K562 (cell line): ENCODE results near the gene NPB. TPM values are rescaled to one million over a fixed set of nuclear protein-coding genes. Genes with fewer than 3 reads are reported as not detected.

Source experiments
- ATF2 ChIP-seq: sonication (generic); formaldehyde crosslinking; IDR thresholded peaks from 2 replicates; pipeline ENCODE4 v1.8.1; 2022; ENCODE audit warnings: missing genetic modification reagents
- CHD1 ChIP-seq: fragments of 200-600 bp; sonication (generic); IDR thresholded peaks from one replicate; pipeline ENCODE4 v1.6.1; 2012; ENCODE audit warnings: mild to moderate bottlenecking, moderate library complexity, low read length, inconsistent platforms
- CHD4 ChIP-seq: fragments of 200-600 bp; sonication (generic); IDR thresholded peaks from 3 replicates; pipeline ENCODE4 v1.6.1; 2012; ENCODE audit warnings: low read depth, mild to moderate bottlenecking, mixed read lengths, low read length, inconsistent platforms; ENCODE audit not compliant: insufficient read depth, insufficient replicate concordance, poor library complexity, severe bottlenecking
- COPS2 ChIP-seq: fragments of 450-650 bp; conservative IDR thresholded peaks from 2 replicates; pipeline ENCODE4 v1.6.1; 2016; ENCODE audit warnings: mild to moderate bottlenecking, moderate library complexity
- E2F1 ChIP-seq: sonication (generic); formaldehyde crosslinking; IDR thresholded peaks from 2 replicates; pipeline ENCODE4 v1.8.1; 2023; ENCODE audit warnings: mild to moderate bottlenecking, missing genetic modification reagents, moderate library complexity
- JUN ChIP-seq, 2 experiments: sonication (generic) in 1 of 2; formaldehyde crosslinking in 1 of 2; IDR thresholded peaks; 2 replicates each; pipeline versions ENCODE4 v1.6.1 to v1.8.0; 2012 to 2022; ENCODE audit warnings: borderline replicate concordance in 2 of 2, mild to moderate bottlenecking in 2 of 2, improper control_type of control experiment in 1 of 2, low read depth in 1 of 2, low read length in 1 of 2, missing genetic modification reagents in 1 of 2
- KLF10 ChIP-seq: fragments of 250-450 bp; sonication (Bioruptor Pico); IDR thresholded peaks from 2 replicates; pipeline ENCODE4 v1.6.1; 2021; ENCODE audit warnings: matching md5 sums
- MIER1 ChIP-seq: fragments of 450-650 bp; IDR thresholded peaks from 2 replicates; pipeline ENCODE4 v1.6.1; 2016; ENCODE audit warnings: antibody characterized with exemption, mild to moderate bottlenecking, low read depth
- NBN ChIP-seq: fragments of 450-650 bp; IDR thresholded peaks from 2 replicates; pipeline ENCODE4 v1.6.1; 2016; ENCODE audit warnings: low read depth, mild to moderate bottlenecking
- NCOA4 ChIP-seq: fragments of 450-650 bp; IDR thresholded peaks from 2 replicates; pipeline ENCODE4 v1.6.1; 2018; ENCODE audit warnings: mild to moderate bottlenecking; ENCODE audit not compliant: partially characterized antibody
- NFE2L1 ChIP-seq: fragments of 450-650 bp; IDR thresholded peaks from 2 replicates; pipeline ENCODE4 v1.6.1; 2016; ENCODE audit warnings: missing genetic modification characterization, low read depth, mild to moderate bottlenecking, missing compliant biosample characterization, moderate library complexity, borderline replicate concordance
- NRF1 ChIP-seq, 2 experiments: fragments of 450-650 bp; IDR thresholded peaks in 1 of 2; conservative IDR thresholded peaks in 1 of 2; 2 replicates each; pipeline ENCODE4 v1.6.1; 2014; ENCODE audit warnings: mild to moderate bottlenecking in 2 of 2
- POLR2G ChIP-seq: fragments of 200-400 bp; formaldehyde crosslinking; IDR thresholded peaks from 2 replicates; pipeline ENCODE4 v1.6.1; 2017; ENCODE audit warnings: low read depth, mild to moderate bottlenecking, antibody characterized with exemption, low read length, moderate library complexity
- RCOR1 ChIP-seq, 2 experiments: IDR thresholded peaks; 2 replicates each; pipeline ENCODE4 v1.6.1; 2012; ENCODE audit warnings: low read depth in 2 of 2, low read length in 2 of 2, borderline replicate concordance in 1 of 2, improper control_type of control experiment in 1 of 2
- SP1 ChIP-seq: sonication (generic); formaldehyde crosslinking; IDR thresholded peaks from 2 replicates; pipeline ENCODE4 v1.8.1; 2022; ENCODE audit warnings: mild to moderate bottlenecking, missing genetic modification reagents
- SRSF9 ChIP-seq: fragments of 200-400 bp; formaldehyde crosslinking; IDR thresholded peaks from 2 replicates; pipeline ENCODE4 v1.6.1; 2017; ENCODE audit warnings: low read depth, low read length, borderline replicate concordance
- STAT6 ChIP-seq: sonication (generic); formaldehyde crosslinking; IDR thresholded peaks from 2 replicates; pipeline ENCODE4 v1.8.1; 2023; ENCODE audit warnings: mild to moderate bottlenecking, missing genetic modification reagents
- TEAD2 ChIP-seq: fragments of 450-650 bp; IDR thresholded peaks from 2 replicates; pipeline ENCODE4 v1.6.1; 2016; ENCODE audit warnings: missing genetic modification characterization, control low read depth, missing compliant biosample characterization
- XRCC3 ChIP-seq: fragments of 450-650 bp; IDR thresholded peaks from 2 replicates; pipeline ENCODE4 v1.6.1; 2017; ENCODE audit warnings: mild to moderate bottlenecking, moderate library complexity
- ZBED1 ChIP-seq: IDR thresholded peaks from 2 replicates; pipeline ENCODE4 v1.6.1; 2014
- ZNF143 ChIP-seq: sonication (generic); formaldehyde crosslinking; IDR thresholded peaks from 2 replicates; pipeline ENCODE4 v1.9.0; 2022; ENCODE audit warnings: mild to moderate bottlenecking, missing genetic modification reagents
- ZNF561 ChIP-seq: fragments of 450-650 bp; formaldehyde crosslinking; conservative IDR thresholded peaks from 2 replicates; pipeline ENCODE4 v1.4.0; 2020; ENCODE audit warnings: mild to moderate bottlenecking, moderate library complexity
- ZNF76 ChIP-seq: fragments of 250-450 bp; sonication (Bioruptor Pico); IDR thresholded peaks from 2 replicates; pipeline ENCODE4 v1.4.0; 2020; ENCODE audit warnings: mild to moderate bottlenecking, moderate library complexity, borderline replicate concordance
- polyA plus RNA-seq, 8 experiments: library from polyadenylated mRNA; depleted of rRNA in 4 of 8; stranded (reverse) in 5 of 8; unstranded in 3 of 8; fragments of >200 nt; fragmentation: Nextera tagmentation in 2 of 8; fragmentation: Illumina TruSeq in 1 of 8; extraction: Ambion mirVana in 2 of 8; extraction: Trizol in 1 of 8; gene quantifications; 2 replicates each; pipeline versions ENCODE4 v1.2.1 to v1.2.3, GENCODE V29; 2011 to 2014; ENCODE audit warnings: inconsistent platforms in 1 of 8, missing spikeins in 1 of 8
- total RNA-seq, 7 experiments: library from RNA; depleted of rRNA in 6 of 7; stranded (reverse); fragments of >200 nt in 6 of 7; fragmentation: Illumina TruSeq in 2 of 7; extraction: Trizol in 2 of 7; gene quantifications; 2 replicates each; pipeline versions ENCODE4 v1.2.1 to v1.2.3, GENCODE V29; 2011 to 2021; ENCODE audit warnings: low replicate concordance in 1 of 7

Gene NPB
- total and polyA plus RNA-seq, 9 of the 15 experiments (the other 6 are each of a cell fraction or from before 2014, with no cell fraction given) = 0.03 to 0.61 (median 0.14) TPM; not detected in 2

GRCh38 chr17:81912441-81913309 lies 10.6 kb downstream of the NPB start (continued):
- no peak for TF ChIP-seq NFE2L1 (tag)
- no peak for TF ChIP-seq ZNF143
- peak; percentile 55; the same call in 1 of the 2 replicates for TF ChIP-seq POLR2G
- no peak for TF ChIP-seq ATF2 (CRISPR knock-in tag)
- TF ChIP-seq SP1 (CRISPR knock-in tag) = no peak
- no peak for TF ChIP-seq MIER1
- no peak for TF ChIP-seq COPS2
- no peak for TF ChIP-seq CHD4
- TF ChIP-seq ZNF76 = no peak
- TF ChIP-seq NBN = no peak
- TF ChIP-seq TEAD2 (tag) = no peak
- no peak for TF ChIP-seq KLF10
- no peak for TF ChIP-seq SRSF9
- no peak for TF ChIP-seq E2F1 (CRISPR knock-in tag)
- TF ChIP-seq ZNF561 (CRISPR knock-in tag) = no peak
- no peak for TF ChIP-seq CHD1
- TF ChIP-seq NRF1 (conservative IDR thresholded peaks at IDR 0.05 in 1 of 2, IDR thresholded peaks at IDR 0.05 in 1 of 2) = peak in 1 of 2 experiments; percentile 56; a peak in 3 of 4 replicates
- no peak for TF ChIP-seq XRCC3
- 0 out of 2 replicates have a peak, but pooled peaks have one; percentile 54 for TF ChIP-seq STAT6 (CRISPR knock-in tag)
- TF ChIP-seq NCOA4 = no peak
- TF ChIP-seq ZBED1 = no peak
- TF ChIP-seq RCOR1 (IDR thresholded peaks at IDR 0.05; ENCODE audit: borderline replicate concordance in 1 of 2, low read depth in 2 of 2, low read length in 2 of 2) = peak in 1 of 2 experiments; percentile 59; a peak in 1 of 4 replicates
- peak; percentile 93 for TF ChIP-seq JUN (IDR thresholded peaks at IDR 0.05; ENCODE audit: borderline replicate concordance, low read depth, low read length)
- no peak for TF ChIP-seq JUN (CRISPR knock-in tag; IDR thresholded peaks at IDR 0.05; ENCODE audit: borderline replicate concordance)
